Activated T-helper 1 cell treated with Interleukin-2 at 50 U/mL for 16 hours (primary cell): ENCODE measurements around the gene TMEM201.

Experiments
- DNase-seq: peaks from one replicate; pipeline ENCODE4 v3.0.0-alpha.2; 2020; ENCODE audit warnings: low read depth

TMEM201 gene

GRCh38 chr1:9580942-9581341, 7.8 kb upstream of the TMEM201 start:
- no peak for DNase-seq

GRCh38 chr1:9586147-9586766, 2.5 kb upstream of the TMEM201 start:
- DNase-seq = no peak

- DNase-seq = peak; percentile 7
These were observed 520 bp downstream of the TMEM201 start for GRCh38 chr1:9589144-9589718.

GRCh38 chr1:9589719-9590157, 1.0 kb downstream of the TMEM201 start:
- no peak for DNase-seq

GRCh38 chr1:9590201-9590600, 1.5 kb downstream of the TMEM201 start:
- DNase-seq = no peak

- DNase-seq = no peak
These were observed 2.4 kb downstream of the TMEM201 start for GRCh38 chr1:9590945-9591668.

GRCh38 chr1:9591669-9592509, 3.2 kb downstream of the TMEM201 start:
- no peak for DNase-seq

- no peak for DNase-seq
These were observed 3.9 kb downstream of the TMEM201 start for GRCh38 chr1:9592510-9593075.

GRCh38 chr1:9593147-9593491, 4.4 kb downstream of the TMEM201 start:
- DNase-seq = no peak

GRCh38 chr1:9593492-9594465, 5.1 kb downstream of the TMEM201 start:
- no peak for DNase-seq

- no peak for DNase-seq
These were observed 5.9 kb downstream of the TMEM201 start for GRCh38 chr1:9594471-9595155.

- no peak for DNase-seq
These were observed 6.7 kb downstream of the TMEM201 start for GRCh38 chr1:9595156-9595967.

GRCh38 chr1:9595968-9596340, 7.2 kb downstream of the TMEM201 start:
- DNase-seq = no peak

GRCh38 chr1:9596415-9597123, 7.9 kb downstream of the TMEM201 start:
- no peak for DNase-seq

- DNase-seq = no peak
These were observed 8.9 kb downstream of the TMEM201 start for GRCh38 chr1:9597361-9598315.

- DNase-seq = no peak
These were observed 9.6 kb downstream of the TMEM201 start for GRCh38 chr1:9598316-9598700.

GRCh38 chr1:9599741-9600140, 11.0 kb downstream of the TMEM201 start:
- no peak for DNase-seq
